NCI-H187 (cell line): ENCODE data around the gene ZNF341.

Experiments
- DNase-seq, 2 experiments: peaks; one replicate each; lab custom pipeline; 2025; lab: John Stamatoyannopoulos, UW

Gene ZNF341

GRCh38 chr20:33825340-33826269, 93.8 kb downstream of the ZNF341 start:
- no peak for DNase-seq

DNA sequence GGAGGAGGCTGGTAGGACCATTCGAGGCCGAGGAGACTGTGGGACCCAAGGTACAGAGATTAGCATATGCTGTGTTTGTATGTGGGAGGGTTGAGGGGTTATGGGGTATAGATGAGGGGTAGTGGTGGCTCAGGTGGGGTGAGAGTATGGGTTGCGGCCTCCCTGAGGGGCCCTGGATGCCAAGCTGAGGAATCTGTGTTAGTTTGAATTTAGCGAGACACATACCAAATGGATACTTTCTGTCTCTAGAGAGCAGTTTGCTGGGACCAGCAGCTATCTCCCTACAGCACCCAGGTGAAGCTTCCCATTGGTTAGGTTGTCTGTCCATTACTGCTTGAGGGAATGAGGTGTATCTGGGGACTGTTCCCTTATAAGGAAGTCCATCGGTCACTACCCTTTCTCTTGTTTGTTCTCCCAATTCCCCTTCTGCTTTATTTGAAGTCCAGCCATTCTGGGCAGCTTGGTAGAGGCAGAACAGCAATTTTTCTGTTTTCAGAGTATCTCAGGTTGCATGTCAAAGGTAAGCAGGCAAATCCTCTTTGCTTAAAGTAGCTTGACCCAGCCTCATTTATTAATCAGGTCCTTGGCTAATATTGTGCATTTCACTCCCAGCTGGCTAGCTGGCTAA, 94.6 kb downstream of the ZNF341 start:
- DNase-seq, result no peak

GRCh38 chr20:33827109-33827508, 95.3 kb downstream of the ZNF341 start:
- no peak for DNase-seq

GRCh38 chr20:33827634-33828325, 96.0 kb downstream of the ZNF341 start:
- DNase-seq, result no peak

DNA sequence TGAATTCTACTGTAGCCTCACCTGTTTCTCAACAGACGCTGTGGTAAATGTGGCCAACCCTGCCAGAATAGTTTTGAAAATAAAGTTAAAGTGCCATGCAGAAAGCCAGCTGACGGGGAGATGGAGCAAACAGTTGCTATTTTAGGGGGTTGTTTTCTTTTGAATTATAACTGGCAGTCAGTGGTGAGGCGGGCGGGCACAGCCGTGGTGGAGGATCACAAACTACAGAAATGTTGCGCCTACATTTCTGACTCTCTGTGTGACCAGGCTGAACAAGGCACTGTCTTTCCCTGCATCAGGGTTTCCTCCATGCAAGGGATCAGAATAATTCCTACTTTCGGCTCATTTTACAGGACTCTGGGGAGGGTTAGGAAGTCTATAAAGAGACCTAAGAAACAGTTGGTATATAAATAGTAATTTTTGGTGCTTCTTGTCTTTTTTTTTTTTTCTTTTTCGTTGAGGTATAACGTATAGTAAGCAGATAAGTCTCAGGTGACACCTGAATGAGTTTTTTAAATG, 96.6 kb downstream of the ZNF341 start:
- no peak for DNase-seq

- DNase-seq, result no peak
Observed at GRCh38 chr20:33828967-33829560, 97.3 kb downstream of the ZNF341 start.

DNA sequence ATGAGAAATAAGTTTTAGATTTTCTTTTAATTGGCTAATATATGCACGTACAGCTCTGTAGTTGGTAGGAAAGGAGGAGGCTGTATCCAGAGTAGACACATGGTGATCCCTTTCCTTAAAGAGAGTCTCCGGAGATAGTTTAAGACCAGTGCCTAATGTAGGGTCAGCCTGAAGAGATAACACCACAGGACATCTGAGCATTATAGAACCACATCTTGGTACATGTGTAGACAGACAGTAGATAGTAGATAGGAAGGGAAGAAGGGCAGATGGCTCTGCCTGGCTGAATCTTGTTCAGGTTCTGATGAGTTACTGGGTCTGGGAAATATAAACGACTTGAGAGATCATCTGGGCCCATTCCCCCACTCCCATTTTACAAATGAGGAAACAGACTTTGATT, 97.8 kb downstream of the ZNF341 start:
- no peak for DNase-seq

DNA sequence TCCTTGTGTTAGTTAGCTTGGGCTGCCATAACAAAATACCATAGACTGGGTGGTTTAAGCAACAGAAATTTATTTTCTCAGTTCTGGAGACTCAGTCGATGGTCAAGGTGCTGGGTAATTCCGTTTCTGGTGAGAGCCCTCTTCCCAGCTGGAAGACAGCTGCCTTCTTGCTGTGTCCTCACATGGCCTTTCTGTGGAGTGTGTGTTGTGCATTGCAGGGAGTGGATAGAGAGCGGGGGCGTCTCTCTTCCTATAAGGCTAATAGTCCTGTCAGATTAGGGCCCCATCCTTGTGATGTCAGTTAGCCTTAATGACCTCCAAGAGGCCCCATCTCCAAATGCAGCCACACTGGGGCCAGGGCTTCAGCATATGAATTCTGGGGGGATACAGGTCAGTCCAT, 98.6 kb downstream of the ZNF341 start:
- no peak for DNase-seq

DNA sequence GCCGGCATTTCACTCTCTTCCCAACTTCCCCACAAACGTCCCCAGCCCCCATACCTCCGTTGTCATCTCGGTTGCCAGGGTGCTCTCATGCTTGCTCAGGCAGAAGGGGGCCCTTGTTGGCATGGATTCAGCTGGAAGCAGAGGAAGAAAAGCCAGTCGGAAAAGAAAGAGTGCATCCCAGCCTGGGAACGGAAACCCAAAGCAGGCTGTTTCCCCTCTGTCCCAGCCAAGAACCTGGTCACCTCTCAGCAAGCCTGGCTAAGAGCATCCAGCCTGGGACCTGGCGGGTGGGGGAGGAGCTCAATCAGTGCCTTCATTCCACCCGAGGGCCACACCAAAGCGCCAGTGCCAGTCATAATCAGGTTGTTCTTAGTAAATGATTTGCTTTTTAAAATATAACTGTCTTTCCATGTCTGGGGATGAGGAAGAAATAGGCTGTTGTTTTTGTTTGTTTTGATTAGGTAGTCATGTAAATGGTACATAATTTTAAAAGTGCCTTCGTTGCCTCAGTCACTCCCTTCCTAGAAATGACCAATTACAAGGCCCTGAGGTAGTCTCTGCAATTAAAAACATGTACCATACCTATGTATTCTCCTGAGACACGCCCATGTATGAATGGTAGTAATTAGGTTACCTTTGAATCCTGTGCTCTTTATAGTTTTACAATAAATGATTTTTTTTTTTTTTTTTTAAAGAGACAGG, 100.5 kb downstream of the ZNF341 start:
- DNase-seq, result no peak

DNA sequence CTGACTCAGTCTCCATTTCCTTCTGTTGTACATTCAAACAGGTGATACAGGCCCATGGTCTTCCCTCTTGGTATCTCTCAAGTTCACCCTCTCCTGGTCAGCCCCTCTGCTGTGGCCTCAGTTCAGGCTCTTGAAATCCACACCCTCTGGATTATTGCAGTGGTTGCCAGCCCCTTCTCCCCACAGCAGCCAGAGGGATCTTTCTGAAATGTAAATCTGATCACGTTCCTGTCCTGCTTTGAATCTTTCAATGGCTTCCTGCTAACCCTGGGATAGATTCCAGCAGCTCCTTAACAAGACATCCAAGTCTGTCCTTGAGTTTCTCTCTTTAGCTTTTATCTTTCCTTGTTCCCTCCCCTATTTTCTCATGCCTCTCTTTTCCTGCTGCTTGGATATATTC, 101.5 kb downstream of the ZNF341 start:
- DNase-seq, result no peak

GRCh38 chr20:33835615-33836172, 103.9 kb downstream of the ZNF341 start:
- no peak for DNase-seq

GRCh38 chr20:33836277-33836676, 104.5 kb downstream of the ZNF341 start:
- no peak for DNase-seq

DNA sequence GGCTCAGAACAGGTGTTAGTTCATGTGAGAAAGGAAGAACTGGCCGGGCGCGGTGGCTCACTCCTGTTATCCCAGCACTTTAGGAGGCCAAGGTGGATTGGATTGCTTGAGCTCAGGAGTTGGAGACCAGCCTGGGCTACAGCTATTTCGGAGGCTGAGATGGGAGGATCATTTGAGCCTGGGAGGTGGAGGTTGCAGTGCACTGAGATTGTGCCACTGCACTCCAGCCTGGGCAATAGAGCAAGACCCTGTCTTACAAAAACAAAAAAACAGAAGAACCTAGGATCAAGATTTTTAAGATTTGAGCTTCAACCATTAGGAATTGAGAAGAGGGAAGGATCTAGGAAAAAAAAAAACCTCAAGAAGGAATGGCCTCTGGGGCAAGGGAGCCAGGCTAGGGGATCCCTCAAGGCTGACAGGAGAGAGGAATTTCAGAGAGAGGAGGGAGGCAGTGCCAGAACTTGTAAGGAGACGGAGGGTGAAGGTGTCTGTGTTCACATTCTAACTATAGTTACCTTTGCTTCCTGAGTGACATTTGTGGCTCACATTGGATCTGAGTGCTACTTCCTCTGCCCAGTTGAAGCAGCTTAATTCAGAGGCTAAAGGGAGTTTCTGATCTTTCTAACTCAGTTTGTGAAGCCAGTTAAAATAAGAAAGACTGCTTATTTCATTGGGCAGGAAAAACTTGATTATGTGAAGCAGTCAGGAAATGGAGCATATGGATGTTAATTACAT, 105.5 kb downstream of the ZNF341 start:
- no peak for DNase-seq

DNA sequence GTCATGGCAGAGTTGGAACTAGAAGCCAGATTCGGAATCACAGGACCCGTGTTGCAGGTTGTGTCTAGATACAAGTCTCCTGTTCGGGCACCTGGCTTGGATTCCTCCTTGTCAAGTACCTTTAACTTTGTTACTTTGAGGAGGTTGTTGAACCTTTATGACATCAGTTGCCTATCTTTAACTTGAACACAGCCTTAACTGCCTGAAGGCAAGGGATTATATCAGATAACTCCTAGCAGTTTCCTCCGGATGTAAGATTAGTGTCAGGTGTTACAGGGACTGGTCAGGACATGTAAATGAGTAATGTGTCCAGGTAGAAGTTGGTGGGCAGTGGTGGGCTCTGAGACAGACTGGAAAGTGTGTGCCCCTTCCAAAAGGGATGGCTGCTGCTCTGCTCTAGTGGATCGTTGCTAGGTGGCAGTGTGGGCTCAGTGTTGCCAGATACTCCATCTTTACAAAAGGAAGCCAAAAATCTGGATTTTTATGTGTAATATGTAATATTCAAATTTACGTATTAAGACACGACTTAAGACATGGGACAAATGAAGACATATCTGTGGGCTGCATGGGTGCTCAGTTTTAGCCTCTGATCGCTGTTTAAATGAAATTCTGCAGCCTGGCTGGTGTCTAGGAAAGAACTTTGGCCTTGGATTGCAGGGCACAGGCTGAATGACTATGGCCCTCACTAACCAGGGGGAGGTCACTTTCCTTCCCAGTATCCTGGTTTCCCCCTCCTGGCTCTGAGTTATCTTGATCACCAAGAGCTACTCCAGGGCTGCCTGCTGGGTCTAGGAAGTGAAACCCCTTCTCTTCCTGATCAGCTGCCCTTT, 106.5 kb downstream of the ZNF341 start:
- no peak for DNase-seq

GRCh38 chr20:33839591-33839990, 107.8 kb downstream of the ZNF341 start:
- no peak for DNase-seq

DNA sequence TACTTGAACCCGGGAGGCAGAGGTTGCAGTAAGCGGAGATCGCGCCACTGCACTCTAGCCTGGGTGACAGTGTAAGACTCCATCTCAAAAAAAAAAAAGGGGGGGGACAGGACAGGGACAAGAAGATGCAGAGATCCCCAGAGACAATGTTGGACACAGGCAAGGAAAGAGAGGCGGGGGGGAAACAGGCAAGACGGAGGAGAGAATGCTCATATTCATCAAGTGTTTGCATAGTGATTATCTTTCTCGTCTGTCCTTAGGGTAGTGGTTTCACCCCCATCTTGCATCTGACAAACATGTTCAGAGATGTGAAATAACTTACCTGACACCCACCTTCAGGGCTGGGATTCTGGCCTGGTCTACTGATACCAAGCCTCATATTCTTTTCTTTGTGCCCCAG, 108.4 kb downstream of the ZNF341 start:
- DNase-seq, result no peak

DNA sequence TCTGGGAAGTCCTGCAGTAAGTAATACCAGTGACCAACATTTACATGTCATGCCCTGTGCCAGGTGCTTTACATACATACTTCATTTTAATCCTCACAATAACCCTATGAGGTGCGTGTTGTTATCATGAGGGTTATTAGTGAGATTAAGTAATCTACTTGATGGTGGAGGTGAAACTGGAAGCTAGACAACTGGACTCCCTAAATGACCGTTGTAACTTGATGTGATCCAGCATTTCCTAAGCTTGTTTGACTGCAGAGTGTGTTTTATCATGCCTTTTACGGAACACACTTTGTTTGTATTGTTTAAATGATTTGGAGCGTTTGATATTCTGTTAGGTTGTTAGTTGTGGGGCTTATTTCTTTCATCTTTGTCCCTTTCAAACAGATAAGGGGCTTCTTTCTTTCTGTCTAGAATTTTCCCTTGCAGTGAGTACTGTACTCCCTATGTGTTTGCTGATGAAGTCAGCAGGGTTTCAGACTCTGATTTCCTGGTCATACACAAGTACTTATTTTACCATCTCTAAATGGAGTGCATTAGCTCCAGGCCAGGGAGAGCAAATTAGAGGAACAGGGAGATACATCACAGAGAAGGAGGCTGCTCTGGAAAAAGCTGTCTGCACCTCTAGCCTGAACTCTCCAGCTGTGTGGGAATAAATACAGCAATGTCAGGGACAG, 109.1 kb downstream of the ZNF341 start:
- no peak for DNase-seq

GRCh38 chr20:33841436-33841799, 109.6 kb downstream of the ZNF341 start:
- no peak for DNase-seq
